Keratinocyte (primary cell): ENCODE data around the gene ZPBP. TPM values are rescaled to one million over a fixed set of nuclear protein-coding genes. Genes with fewer than 3 reads are reported as not detected.

Experiments used
- DNase-seq: peaks from one replicate; pipeline ENCODE4 v3.0.0-alpha.2; 2011; ENCODE audit warnings: low read depth, missing footprints, low spot score
- FAIRE-seq: peaks from 2 replicates; lab custom pipeline; 2011; peaks lifted over from hg19 to GRCh38; lab: Jason Lieb, UNC
- H2AFZ ChIP-seq: 2 replicates; pipeline ENCODE4 v1.6.0; 2012; ENCODE audit warnings: low read length, control low read depth, inconsistent platforms; ENCODE audit not compliant: control insufficient read depth
- H3K27ac ChIP-seq: 2 replicates; pipeline ENCODE4 v1.5.1; 2011; ENCODE audit warnings: low read length; ENCODE audit not compliant: control insufficient read depth, insufficient read depth
- H3K27me3 ChIP-seq: 3 replicates; pipeline ENCODE4 v1.6.0; 2011; ENCODE audit warnings: low read length; ENCODE audit not compliant: control insufficient read depth, insufficient read depth; ENCODE audit errors: extremely low read depth
- H3K36me3 ChIP-seq, 2 experiments: 2 replicates in 1 of 2; 3 replicates in 1 of 2; pipeline ENCODE4 v1.5.1; 2011; ENCODE audit warnings: low read length in 2 of 2, mild to moderate bottlenecking in 1 of 2; ENCODE audit not compliant: control insufficient read depth in 2 of 2, insufficient read depth in 2 of 2; ENCODE audit errors: extremely low read depth in 1 of 2
- H3K4me1 ChIP-seq: 3 replicates; pipeline ENCODE4 v1.5.1; 2011; ENCODE audit warnings: low read length; ENCODE audit not compliant: control insufficient read depth, insufficient read depth; ENCODE audit errors: extremely low read depth
- H3K4me2 ChIP-seq: 3 replicates; pipeline ENCODE4 v1.6.0; 2011; ENCODE audit warnings: low read depth, low read length; ENCODE audit not compliant: control insufficient read depth, insufficient read depth; ENCODE audit errors: extremely low read depth
- H3K4me3 ChIP-seq, 3 experiments: fragments of 200-600 bp in 1 of 3; sonication (generic) in 1 of 3; 2 replicates in 2 of 3; 3 replicates in 1 of 3; pipeline ENCODE4 v1.5.1; 2011 to 2016; ENCODE audit warnings: low read length in 3 of 3, mild to moderate bottlenecking in 3 of 3, control low read depth in 2 of 3, inconsistent platforms in 1 of 3, low read depth in 1 of 3, mixed read lengths in 1 of 3, mixed run types in 1 of 3, moderate library complexity in 1 of 3; ENCODE audit not compliant: control insufficient read depth in 2 of 3, insufficient read depth in 2 of 3; ENCODE audit errors: extremely low read depth in 1 of 3
- H3K79me2 ChIP-seq: 2 replicates; pipeline ENCODE4 v1.6.0; 2012; ENCODE audit warnings: low read length; ENCODE audit not compliant: control insufficient read depth, insufficient read depth
- H3K9ac ChIP-seq: 3 replicates; pipeline ENCODE4 v1.6.0; 2011; ENCODE audit warnings: low read length; ENCODE audit not compliant: control insufficient read depth, insufficient read depth; ENCODE audit errors: extremely low read depth
- H3K9me1 ChIP-seq: 3 replicates; pipeline ENCODE4 v1.6.0; 2011; ENCODE audit warnings: low read length; ENCODE audit not compliant: control insufficient read depth, insufficient read depth; ENCODE audit errors: extremely low read depth
- H3K9me3 ChIP-seq: 2 replicates; pipeline ENCODE4 v1.5.1; 2012; ENCODE audit warnings: low read depth, low read length; ENCODE audit not compliant: control insufficient read depth
- H4K20me1 ChIP-seq: 3 replicates; pipeline ENCODE4 v1.6.0; 2011; ENCODE audit warnings: low read length; ENCODE audit not compliant: control insufficient read depth, insufficient read depth; ENCODE audit errors: extremely low read depth
- CTCF ChIP-seq, 3 experiments: IDR thresholded peaks in 1 of 3; conservative IDR thresholded peaks in 1 of 3; optimal IDR thresholded peaks in 1 of 3; 2 replicates in 2 of 3; 3 replicates in 1 of 3; pipeline versions ENCODE3 to v1.5.1; 2011; ENCODE audit warnings: low read length in 3 of 3, mild to moderate bottlenecking in 3 of 3, moderate library complexity in 2 of 3, control low read depth in 1 of 3, inconsistent platforms in 1 of 3; ENCODE audit not compliant: insufficient read depth in 2 of 3; ENCODE audit errors: extremely low read depth in 1 of 3
- EZH2 ChIP-seq: IDR thresholded peaks from one replicate; pipeline ENCODE4 v1.6.1; 2012; ENCODE audit warnings: inconsistent platforms, mild to moderate bottlenecking, low read length, moderate library complexity
- dilution Hi-C: fragments of 300-500 bp; cut with MboI; formaldehyde crosslinking; loops from one replicate; pipeline ENCODE4 v1.7.0; 2020; ENCODE audit warnings: low sequenced_read_pairs; ENCODE audit not compliant: extremely low pct_ligation_motif_present
- polyA plus RNA-seq, 5 experiments: library from polyadenylated mRNA; depleted of rRNA in 3 of 5; stranded (reverse) in 3 of 5; stranded (forward) in 1 of 5; unstranded in 1 of 5; fragments of >200 nt; gene quantifications; 1 replicate in 1 of 5; 2 replicates in 3 of 5; 3 replicates in 1 of 5; pipeline versions ENCODE4 v1.2.1 to v1.2.3, GENCODE V29; 2011 to 2012; ENCODE audit warnings: missing spikeins in 2 of 5, low read depth in 1 of 5, low replicate concordance in 1 of 5

ZPBP gene
- polyA plus RNA-seq, 1 donor (not counting 4 experiments of a cell fraction or from before 2014, with no cell fraction given): not detected

- no peak for FAIRE-seq
- Histone ChIP-seq H3K4me1 (no peaks in the 10 kb centered on the region), H3K79me2 (no peaks in the 10 kb centered on the region), H3K9me1 (no peaks in the 10 kb centered on the region), H2AFZ (no peak overlapping the region), H3K9ac (no peak overlapping the region), H3K4me2 (no peak overlapping the region), H3K36me3 (no peaks in the 10 kb centered on the region), H3K27me3 (no peaks in the 10 kb centered on the region), H3K9me3 (no peaks in the 10 kb centered on the region), H3K4me3 (no peak overlapping the region), H4K20me1 (no peaks in the 10 kb centered on the region), H3K27ac (no peak overlapping the region)
- TF ChIP-seq CTCF (optimal IDR thresholded peaks at IDR 0.05 in 1 of 3, IDR thresholded peaks at IDR 0.05 in 1 of 3, conservative IDR thresholded peaks at IDR 0.05 in 1 of 3; ENCODE audit: extremely low read depth in 1 of 3, insufficient read depth in 2 of 3, low read length in 3 of 3) (no peak), EZH2 (no peak)
- DNase-seq: no peak
- dilution Hi-C loops: no loop called here
Measured at GRCh38 chr7:50022451-50022850, 70.6 kb downstream of the ZPBP start.

GRCh38 chr7:49995681-49996080 lies 97.4 kb downstream of the ZPBP start:
- no peaks in the 10 kb centered on the region for H3K4me1 ChIP-seq
- H3K4me2 ChIP-seq: no peak overlapping the region
- DNase-seq: no peak
- dilution Hi-C loops: no loop called here
- H3K36me3 ChIP-seq: no peaks in the 10 kb centered on the region
- H3K79me2 ChIP-seq: no peaks in the 10 kb centered on the region
- no peaks in the 10 kb centered on the region for H3K27me3 ChIP-seq
- TF ChIP-seq EZH2 (no peak), CTCF (optimal IDR thresholded peaks at IDR 0.05 in 1 of 3, IDR thresholded peaks at IDR 0.05 in 1 of 3, conservative IDR thresholded peaks at IDR 0.05 in 1 of 3; ENCODE audit: extremely low read depth in 1 of 3, insufficient read depth in 2 of 3, low read length in 3 of 3) (no peak)
- no peak overlapping the region for H3K9ac ChIP-seq
- H3K4me3 ChIP-seq: no peak overlapping the region
- no peak overlapping the region for H3K27ac ChIP-seq
- no peaks in the 10 kb centered on the region for H4K20me1 ChIP-seq
- FAIRE-seq: no peak
- no peak overlapping the region for H2AFZ ChIP-seq
- no peaks in the 10 kb centered on the region for H3K9me1 ChIP-seq
- no peaks in the 10 kb centered on the region for H3K9me3 ChIP-seq
